MM.1S (cell line): ENCODE results near the gene CSRP3.

ENCODE experiments used
- DNase-seq: peaks from one replicate; pipeline ENCODE4 v3.0.0-alpha.2; 2015
- H2AFZ ChIP-seq: fragments of 300-600 bp; sonication (generic); 2 replicates; pipeline ENCODE4 v1.6.0; 2016; ENCODE audit warnings: antibody characterized with exemption, low read length
- H3F3A ChIP-seq: fragments of 300-600 bp; sonication (generic); 2 replicates; pipeline ENCODE4 v1.6.1; 2016; ENCODE audit warnings: mild to moderate bottlenecking, antibody characterized with exemption, low read length, moderate library complexity, mixed read lengths; ENCODE audit not compliant: insufficient read depth
- H3K27ac ChIP-seq: fragments of 300-600 bp; sonication (generic); 2 replicates; pipeline ENCODE4 v1.5.1; 2016; ENCODE audit warnings: mild to moderate bottlenecking, low read length
- H3K27me3 ChIP-seq: fragments of 300-600 bp; sonication (generic); replicated peaks from 2 replicates; pipeline ENCODE4 v1.6.0; 2016; ENCODE audit warnings: low read length; ENCODE audit not compliant: insufficient read depth
- H3K36me3 ChIP-seq: fragments of 300-600 bp; sonication (generic); replicated peaks from 2 replicates; pipeline ENCODE4 v1.6.1; 2016; ENCODE audit warnings: mild to moderate bottlenecking, low read length, mixed read lengths; ENCODE audit not compliant: insufficient read depth
- H3K4me1 ChIP-seq: fragments of 300-600 bp; sonication (generic); 2 replicates; pipeline ENCODE4 v1.6.1; 2016; ENCODE audit warnings: low read length, mixed read lengths
- H3K4me2 ChIP-seq: fragments of 300-600 bp; sonication (generic); 2 replicates; pipeline ENCODE4 v1.6.0; 2016; ENCODE audit warnings: low read depth, low read length
- H3K4me3 ChIP-seq: fragments of 300-600 bp; sonication (generic); 2 replicates; pipeline ENCODE4 v1.5.1; 2016; ENCODE audit warnings: low read length, mixed read lengths
- H3K79me2 ChIP-seq: fragments of 300-600 bp; sonication (generic); 2 replicates; pipeline ENCODE4 v1.6.1; 2016; ENCODE audit warnings: mixed run types, low read length, mixed read lengths
- H3K9ac ChIP-seq: fragments of 300-600 bp; sonication (generic); 2 replicates; pipeline ENCODE4 v1.6.1; 2016; ENCODE audit warnings: low read length, mixed read lengths
- H3K9me2 ChIP-seq: fragments of 300-600 bp; sonication (generic); replicated peaks from 2 replicates; pipeline ENCODE4 v1.6.1; 2016; ENCODE audit warnings: mild to moderate bottlenecking, low read length, mixed read lengths; ENCODE audit not compliant: insufficient read depth
- H3K9me3 ChIP-seq: fragments of 300-600 bp; sonication (generic); replicated peaks from 2 replicates; pipeline ENCODE4 v1.6.1; 2016; ENCODE audit warnings: mild to moderate bottlenecking, low read length, mixed read lengths; ENCODE audit not compliant: insufficient read depth
- H4K20me1 ChIP-seq: fragments of 300-600 bp; sonication (generic); 2 replicates; pipeline ENCODE4 v1.6.1; 2016; ENCODE audit warnings: mild to moderate bottlenecking, low read length, moderate library complexity, mixed read lengths; ENCODE audit not compliant: insufficient read depth
- EZH2 ChIP-seq: fragments of 300-600 bp; sonication (generic); optimal IDR thresholded peaks from 2 replicates; pipeline ENCODE3; 2017; ENCODE audit warnings: low read depth, mild to moderate bottlenecking, antibody characterized with exemption, low read length, mixed read lengths
- EZH2phosphoT487 ChIP-seq: fragments of 300-600 bp; sonication (generic); IDR thresholded peaks from 2 replicates; pipeline ENCODE4 v1.6.1; 2018; ENCODE audit warnings: antibody characterized with exemption, low read length
- TF ChIP-seq, protein P1 (sequence below): fragments of 300-600 bp; sonication (generic); IDR thresholded peaks from 2 replicates; pipeline ENCODE4 v1.5.1; 2016; ENCODE audit warnings: antibody characterized with exemption, low read length, mixed read lengths

The CSRP3 gene

DNA sequence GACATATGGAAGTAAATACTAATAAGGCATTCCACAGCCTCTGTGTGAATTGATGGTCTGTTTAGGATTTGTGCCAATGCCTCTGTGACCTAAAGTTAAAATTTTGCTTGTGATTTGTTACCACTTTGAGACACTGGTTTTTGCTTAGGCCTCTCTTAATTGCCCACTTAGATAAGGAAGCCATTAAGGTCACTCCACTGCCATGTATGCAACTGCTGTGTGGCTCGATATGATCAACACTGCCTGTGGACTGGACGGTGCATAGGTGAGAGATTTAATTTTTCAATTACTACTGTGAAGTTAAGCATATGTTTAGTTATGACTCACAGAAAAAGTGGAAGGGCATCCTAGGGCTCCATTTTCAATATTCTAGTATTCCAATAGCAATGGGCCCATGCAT lies 36.9 kb downstream of the CSRP3 start:
- Histone ChIP-seq H3K4me1 (peaks cover 9% of the 10 kb centered on the region; the same call in 1 of the 2 replicates), H3K4me3 (no peak overlapping the region), H3K79me2 (no peaks in the 10 kb centered on the region), H3K9ac (no peak overlapping the region), H3K27me3 (no peaks in the 10 kb centered on the region), H3F3A (no peaks in the 10 kb centered on the region), H3K36me3 (no peaks in the 10 kb centered on the region), H3K4me2 (no peak overlapping the region), H3K27ac (no peak overlapping the region), H3K9me3 (no peaks in the 10 kb centered on the region), H2AFZ (no peak overlapping the region), H4K20me1 (no peaks in the 10 kb centered on the region), H3K9me2 (no peaks in the 10 kb centered on the region)
- no peak for DNase-seq
- TF ChIP-seq EZH2 (no peak), EZH2phosphoT487 (no peak)
- TF ChIP-seq, protein P1, sequence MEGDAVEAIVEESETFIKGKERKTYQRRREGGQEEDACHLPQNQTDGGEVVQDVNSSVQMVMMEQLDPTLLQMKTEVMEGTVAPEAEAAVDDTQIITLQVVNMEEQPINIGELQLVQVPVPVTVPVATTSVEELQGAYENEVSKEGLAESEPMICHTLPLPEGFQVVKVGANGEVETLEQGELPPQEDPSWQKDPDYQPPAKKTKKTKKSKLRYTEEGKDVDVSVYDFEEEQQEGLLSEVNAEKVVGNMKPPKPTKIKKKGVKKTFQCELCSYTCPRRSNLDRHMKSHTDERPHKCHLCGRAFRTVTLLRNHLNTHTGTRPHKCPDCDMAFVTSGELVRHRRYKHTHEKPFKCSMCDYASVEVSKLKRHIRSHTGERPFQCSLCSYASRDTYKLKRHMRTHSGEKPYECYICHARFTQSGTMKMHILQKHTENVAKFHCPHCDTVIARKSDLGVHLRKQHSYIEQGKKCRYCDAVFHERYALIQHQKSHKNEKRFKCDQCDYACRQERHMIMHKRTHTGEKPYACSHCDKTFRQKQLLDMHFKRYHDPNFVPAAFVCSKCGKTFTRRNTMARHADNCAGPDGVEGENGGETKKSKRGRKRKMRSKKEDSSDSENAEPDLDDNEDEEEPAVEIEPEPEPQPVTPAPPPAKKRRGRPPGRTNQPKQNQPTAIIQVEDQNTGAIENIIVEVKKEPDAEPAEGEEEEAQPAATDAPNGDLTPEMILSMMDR, result no peak

DNA sequence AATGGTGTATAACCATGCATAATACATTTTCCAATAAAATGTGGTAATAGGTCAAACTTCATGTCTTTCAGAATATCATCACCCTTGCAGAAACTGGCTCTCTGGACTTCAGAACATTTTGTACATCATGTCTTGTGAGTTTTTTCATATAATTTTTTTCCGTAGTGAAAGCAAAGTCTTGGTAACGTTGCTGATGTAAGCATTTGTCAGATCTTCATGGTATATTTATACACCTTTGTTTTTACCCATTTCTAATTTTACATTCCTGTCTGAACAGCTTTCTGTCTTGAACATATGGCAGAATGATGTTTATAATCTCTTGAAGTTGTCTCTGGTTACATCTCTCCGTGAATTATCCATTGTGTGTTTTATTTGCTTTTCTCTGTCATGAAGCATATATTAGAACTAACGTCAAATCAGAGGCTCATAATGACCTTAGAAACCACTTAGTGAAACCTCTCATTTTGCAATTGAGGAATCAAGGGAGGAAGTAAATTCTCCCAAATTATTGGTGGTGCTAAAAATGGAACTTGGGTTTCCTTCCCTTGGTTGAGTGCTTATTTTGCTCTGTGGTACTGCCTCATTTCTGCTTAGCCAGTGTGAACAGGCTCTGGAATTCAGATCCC lies 37.4 kb downstream of the CSRP3 start:
- Histone ChIP-seq H3K9me3 (no peaks in the 10 kb centered on the region), H3K4me1 (peaks cover 9% of the 10 kb centered on the region; the same call in 1 of the 2 replicates), H3K4me3 (no peak overlapping the region), H3K36me3 (no peaks in the 10 kb centered on the region), H4K20me1 (no peaks in the 10 kb centered on the region), H3K27ac (no peak overlapping the region), H3F3A (no peaks in the 10 kb centered on the region), H3K79me2 (no peaks in the 10 kb centered on the region), H3K9ac (no peak overlapping the region), H3K27me3 (no peaks in the 10 kb centered on the region), H3K4me2 (no peak overlapping the region), H3K9me2 (no peaks in the 10 kb centered on the region), H2AFZ (no peak overlapping the region)
- TF ChIP-seq, protein P1, result no peak
- TF ChIP-seq EZH2 (no peak), EZH2phosphoT487 (no peak)
- DNase-seq, result no peak

DNA sequence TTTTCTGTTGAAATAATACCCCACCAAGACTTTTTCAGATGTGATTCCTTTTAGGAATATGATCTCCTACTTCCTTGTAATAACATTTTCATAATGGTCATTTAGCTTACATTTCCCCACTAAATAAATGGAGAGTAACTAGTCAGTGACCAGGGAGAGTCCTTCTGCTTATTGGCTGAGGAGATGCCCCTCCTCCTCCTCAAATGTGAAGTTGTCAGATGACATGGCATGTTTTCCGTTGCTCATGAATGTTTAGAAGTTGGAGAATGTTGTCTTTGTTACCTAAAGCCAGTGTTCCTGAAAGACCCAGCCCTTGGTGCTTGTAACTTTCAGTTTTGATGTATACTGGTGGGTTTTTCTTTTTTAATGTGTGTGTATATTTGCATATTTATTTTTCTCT lies 38.2 kb downstream of the CSRP3 start:
- no peaks in the 10 kb centered on the region for H3K79me2 ChIP-seq
- TF ChIP-seq EZH2, result no peak
- TF ChIP-seq, protein P1, result no peak
- no peak for TF ChIP-seq EZH2phosphoT487
- H3K36me3 ChIP-seq, result no peaks in the 10 kb centered on the region
- H4K20me1 ChIP-seq, result no peaks in the 10 kb centered on the region
- no peak overlapping the region for H2AFZ ChIP-seq
- no peaks in the 10 kb centered on the region for H3K27me3 ChIP-seq
- H3K9ac ChIP-seq, result no peak overlapping the region
- no peak overlapping the region for H3K4me3 ChIP-seq
- H3K9me3 ChIP-seq, result no peaks in the 10 kb centered on the region
- H3F3A ChIP-seq, result no peaks in the 10 kb centered on the region
- no peaks in the 10 kb centered on the region for H3K9me2 ChIP-seq
- DNase-seq, result no peak
- no peak overlapping the region for H3K27ac ChIP-seq
- H3K4me1 ChIP-seq, result peaks cover 9% of the 10 kb centered on the region; the same call in 1 of the 2 replicates
- H3K4me2 ChIP-seq, result no peak overlapping the region
